K562 (cell line): ENCODE data around the gene PRSS57. TPM values are rescaled to one million over a fixed set of nuclear protein-coding genes. Genes with fewer than 3 reads are reported as not detected.

Experiments used
- CEBPB ChIP-seq: fragments of 450-650 bp; IDR thresholded peaks from 2 replicates; pipeline ENCODE4 v1.6.1; 2016; ENCODE audit warnings: missing genetic modification characterization, missing compliant biosample characterization
- CHD2 ChIP-seq: IDR thresholded peaks from 2 replicates; pipeline ENCODE4 v1.6.1; 2011; ENCODE audit warnings: low read depth, low read length
- DNMT1 ChIP-seq: fragments of 450-650 bp; IDR thresholded peaks from 2 replicates; pipeline ENCODE4 v1.6.1; 2016; ENCODE audit warnings: antibody characterized with exemption, mild to moderate bottlenecking
- ETV6 ChIP-seq, 3 experiments: fragments of 150-350 bp in 1 of 3; sonication (generic) in 1 of 3; formaldehyde crosslinking in 1 of 3; IDR thresholded peaks; 2 replicates each; pipeline versions ENCODE4 v1.6.1 to v1.8.0; 2014 to 2022; ENCODE audit warnings: borderline replicate concordance in 2 of 3, low read depth in 2 of 3, antibody characterized with exemption in 1 of 3, low read length in 1 of 3, mild to moderate bottlenecking in 1 of 3, missing genetic modification reagents in 1 of 3
- GTF2A2 ChIP-seq: IDR thresholded peaks from 2 replicates; pipeline ENCODE4 v1.6.1; 2016; ENCODE audit warnings: mild to moderate bottlenecking, missing genetic modification characterization, missing compliant biosample characterization
- HMG20A ChIP-seq: fragments of 450-650 bp; formaldehyde crosslinking; conservative IDR thresholded peaks from 2 replicates; pipeline ENCODE4 v1.4.0; 2020; ENCODE audit warnings: mild to moderate bottlenecking, mixed read lengths
- HMGN3 ChIP-seq: IDR thresholded peaks from 2 replicates; pipeline ENCODE4 v1.6.1; 2011; ENCODE audit warnings: borderline replicate concordance, low read depth, mild to moderate bottlenecking, mixed read lengths, low read length; ENCODE audit not compliant: insufficient read length; ENCODE audit errors: extremely low read depth
- JUND ChIP-seq, 2 experiments: IDR thresholded peaks; 2 replicates in 1 of 2; 3 replicates in 1 of 2; pipeline ENCODE4 v1.6.1; 2011; ENCODE audit warnings: borderline replicate concordance in 2 of 2, low read depth in 2 of 2, low read length in 2 of 2, improper control_type of control experiment in 1 of 2, missing biosample characterization in 1 of 2, missing genetic modification characterization in 1 of 2, missing genetic modification reagents in 1 of 2
- NEUROD1 ChIP-seq: fragments of 150-350 bp; IDR thresholded peaks from 2 replicates; pipeline ENCODE4 v1.6.1; 2014; ENCODE audit warnings: borderline replicate concordance, low read length, low read depth; ENCODE audit not compliant: partially characterized antibody
- NUFIP1 ChIP-seq: fragments of 450-650 bp; IDR thresholded peaks from 2 replicates; pipeline ENCODE4 v1.6.1; 2018; ENCODE audit not compliant: partially characterized antibody
- PCBP2 ChIP-seq: fragments of 200-400 bp; formaldehyde crosslinking; IDR thresholded peaks from 2 replicates; pipeline ENCODE4 v1.6.1; 2018; ENCODE audit warnings: low read length, low read depth, mild to moderate bottlenecking, moderate library complexity; ENCODE audit not compliant: poor library complexity, severe bottlenecking
- REST ChIP-seq, 2 experiments: fragments of 450-650 bp; formaldehyde crosslinking in 1 of 2; IDR thresholded peaks; 2 replicates each; pipeline versions ENCODE4 v1.4.0 to v1.6.1; 2014 to 2020; ENCODE audit warnings: mild to moderate bottlenecking in 2 of 2, borderline replicate concordance in 1 of 2, low read depth in 1 of 2
- ZNF277 ChIP-seq: fragments of 250-450 bp; sonication (Bioruptor Pico); IDR thresholded peaks from 2 replicates; pipeline ENCODE4 v1.8.0; 2022; ENCODE audit warnings: inconsistent platforms, mild to moderate bottlenecking, moderate library complexity, borderline replicate concordance
- ZNF282 ChIP-seq: sonication (generic); formaldehyde crosslinking; IDR thresholded peaks from 2 replicates; pipeline ENCODE4 v1.8.1; 2023; ENCODE audit warnings: missing genetic modification reagents
- ZNF444 ChIP-seq: fragments of 250-450 bp; sonication (Bioruptor Pico); IDR thresholded peaks from 2 replicates; pipeline ENCODE4 v1.4.0; 2020; ENCODE audit warnings: mild to moderate bottlenecking, moderate library complexity
- ZNF561 ChIP-seq: fragments of 450-650 bp; formaldehyde crosslinking; conservative IDR thresholded peaks from 2 replicates; pipeline ENCODE4 v1.4.0; 2020; ENCODE audit warnings: mild to moderate bottlenecking, moderate library complexity
- ZNF717 ChIP-seq: fragments of 250-450 bp; sonication (Bioruptor Pico); IDR thresholded peaks from 2 replicates; pipeline ENCODE4 v1.5.0; 2021
- polyA plus RNA-seq, 8 experiments: library from polyadenylated mRNA; depleted of rRNA in 4 of 8; stranded (reverse) in 5 of 8; unstranded in 3 of 8; fragments of >200 nt; fragmentation: Nextera tagmentation in 2 of 8; fragmentation: Illumina TruSeq in 1 of 8; extraction: Ambion mirVana in 2 of 8; extraction: Trizol in 1 of 8; gene quantifications; 2 replicates each; pipeline versions ENCODE4 v1.2.1 to v1.2.3, GENCODE V29; 2011 to 2014; ENCODE audit warnings: inconsistent platforms in 1 of 8, missing spikeins in 1 of 8
- total RNA-seq, 7 experiments: library from RNA; depleted of rRNA in 6 of 7; stranded (reverse); fragments of >200 nt in 6 of 7; fragmentation: Illumina TruSeq in 2 of 7; extraction: Trizol in 2 of 7; gene quantifications; 2 replicates each; pipeline versions ENCODE4 v1.2.1 to v1.2.3, GENCODE V29; 2011 to 2021; ENCODE audit warnings: low replicate concordance in 1 of 7

Gene PRSS57
- total and polyA plus RNA-seq, 9 of the 15 experiments (the other 6 are each of a cell fraction or from before 2014, with no cell fraction given) = 0.06 to 2.5 (median 1.3) TPM; not detected in 3

GRCh38 chr19:662207-662961, 32.9 kb downstream of the PRSS57 start (continued):
- TF ChIP-seq ZNF277 (CRISPR knock-in tag) = no peak
- TF ChIP-seq NUFIP1 = no peak
- TF ChIP-seq GTF2A2 = 0 out of 2 replicates have a peak, but pooled peaks have one; percentile 33
- no peak for TF ChIP-seq CHD2
- no peak for TF ChIP-seq ETV6 (IDR thresholded peaks at IDR 0.05; ENCODE audit: borderline replicate concordance in 1 of 2, low read depth in 2 of 2, low read length in 1 of 2)
- no peak for TF ChIP-seq ETV6 (CRISPR knock-in tag; IDR thresholded peaks at IDR 0.05; ENCODE audit: borderline replicate concordance)
- TF ChIP-seq REST (IDR thresholded peaks at IDR 0.05; ENCODE audit: borderline replicate concordance) = no peak
- no peak for TF ChIP-seq REST (CRISPR knock-in tag; IDR thresholded peaks at IDR 0.05; ENCODE audit: low read depth)
- 0 out of 2 replicates have a peak, but pooled peaks have one; percentile 12 for TF ChIP-seq JUND (IDR thresholded peaks at IDR 0.05; ENCODE audit: borderline replicate concordance, low read depth, low read length)
- no peak; the same call in 2 of the 3 replicates for TF ChIP-seq JUND (tag; IDR thresholded peaks at IDR 0.05; ENCODE audit: borderline replicate concordance, low read depth, low read length)
- no peak for TF ChIP-seq ZNF444 (CRISPR knock-in tag)
- TF ChIP-seq ZNF282 = no peak; the same call in 1 of the 2 replicates
- no peak for TF ChIP-seq DNMT1
- TF ChIP-seq ZNF717 = no peak
- TF ChIP-seq ZNF561 = no peak
- TF ChIP-seq CEBPB (tag) = no peak
- TF ChIP-seq HMGN3 = peak; percentile 12
- no peak for TF ChIP-seq HMG20A (CRISPR knock-in tag)
- no peak for TF ChIP-seq PCBP2
- no peak for TF ChIP-seq NEUROD1
